ENCODE measurements around the gene ANTKMT.

The ANTKMT gene

GRCh38 chr16:694863-695354 lies 26.0 kb upstream of the ANTKMT start:
- Histone ChIP-seq H3K9ac (ENCODE audit: low read depth, low read length, poor library complexity, severe bottlenecking) (no peak overlapping the region), H3K4me2 (ENCODE audit: low read depth, low read length, poor library complexity, severe bottlenecking) (no peak overlapping the region)
- TF ChIP-seq EZH2phosphoT487 (IDR thresholded peaks at IDR 0.05; ENCODE audit: borderline replicate concordance) = no peak
- TF ChIP-seq, protein P1, sequence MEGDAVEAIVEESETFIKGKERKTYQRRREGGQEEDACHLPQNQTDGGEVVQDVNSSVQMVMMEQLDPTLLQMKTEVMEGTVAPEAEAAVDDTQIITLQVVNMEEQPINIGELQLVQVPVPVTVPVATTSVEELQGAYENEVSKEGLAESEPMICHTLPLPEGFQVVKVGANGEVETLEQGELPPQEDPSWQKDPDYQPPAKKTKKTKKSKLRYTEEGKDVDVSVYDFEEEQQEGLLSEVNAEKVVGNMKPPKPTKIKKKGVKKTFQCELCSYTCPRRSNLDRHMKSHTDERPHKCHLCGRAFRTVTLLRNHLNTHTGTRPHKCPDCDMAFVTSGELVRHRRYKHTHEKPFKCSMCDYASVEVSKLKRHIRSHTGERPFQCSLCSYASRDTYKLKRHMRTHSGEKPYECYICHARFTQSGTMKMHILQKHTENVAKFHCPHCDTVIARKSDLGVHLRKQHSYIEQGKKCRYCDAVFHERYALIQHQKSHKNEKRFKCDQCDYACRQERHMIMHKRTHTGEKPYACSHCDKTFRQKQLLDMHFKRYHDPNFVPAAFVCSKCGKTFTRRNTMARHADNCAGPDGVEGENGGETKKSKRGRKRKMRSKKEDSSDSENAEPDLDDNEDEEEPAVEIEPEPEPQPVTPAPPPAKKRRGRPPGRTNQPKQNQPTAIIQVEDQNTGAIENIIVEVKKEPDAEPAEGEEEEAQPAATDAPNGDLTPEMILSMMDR (conservative IDR thresholded peaks at IDR 0.05; ENCODE audit: low read length) = no peak

DNA sequence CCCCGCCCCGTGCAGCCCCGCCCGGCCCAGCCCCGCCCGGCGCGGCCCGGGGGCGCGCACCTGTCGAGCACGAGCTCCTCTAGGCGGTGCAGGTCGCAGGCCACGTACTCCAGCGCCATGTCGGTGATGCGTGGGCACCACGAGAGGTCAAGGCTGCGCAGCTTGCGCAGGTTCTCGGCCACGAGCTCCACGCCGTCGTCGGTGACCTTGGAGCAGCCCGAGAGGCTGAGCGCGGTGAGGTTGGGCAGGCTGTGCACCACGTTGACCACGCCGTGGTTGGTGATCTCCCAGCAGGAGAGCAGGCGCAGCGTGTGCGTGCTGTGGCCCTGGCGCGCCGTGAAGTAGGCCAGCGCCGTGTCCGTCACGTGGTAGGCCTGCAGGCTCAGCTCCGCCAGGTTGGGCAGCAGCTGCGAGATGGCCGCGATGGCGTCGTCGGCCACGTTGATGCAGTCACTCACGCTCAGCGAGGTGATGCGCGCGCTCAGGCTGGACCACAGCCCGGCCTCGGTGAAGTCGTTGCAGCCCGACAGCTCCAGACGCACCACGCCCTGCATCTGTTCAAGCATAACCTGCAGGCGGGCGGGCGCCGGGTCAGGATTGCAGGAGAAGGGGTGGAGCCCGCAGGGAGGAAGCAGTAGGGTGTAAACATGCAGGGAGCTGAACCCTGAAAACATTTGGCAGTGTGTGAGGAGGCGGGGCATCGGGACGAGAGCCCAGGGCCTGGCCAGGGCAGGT lies 25.4 kb upstream of the ANTKMT start:
- H3K4me1 ChIP-seq (ENCODE audit: insufficient read depth, low read length, poor library complexity, severe bottlenecking) = no peaks in the 10 kb centered on the region
- TF ChIP-seq, protein P1 (conservative IDR thresholded peaks at IDR 0.05; ENCODE audit: low read length) = no peak
- no peak for TF ChIP-seq EZH2phosphoT487 (IDR thresholded peaks at IDR 0.05; ENCODE audit: borderline replicate concordance)
- no peak overlapping the region for H3K4me3 ChIP-seq (ENCODE audit: low read length, poor library complexity, severe bottlenecking)
- H4K20me1 ChIP-seq (ENCODE audit: insufficient read depth, low read length, poor library complexity, severe bottlenecking) = no peaks in the 10 kb centered on the region
- no peaks in the 10 kb centered on the region for H3K79me2 ChIP-seq (ENCODE audit: insufficient read depth, low read length)
- H3K27me3 ChIP-seq (ENCODE audit: insufficient read depth, low read length, poor library complexity, severe bottlenecking) = no peaks in the 10 kb centered on the region
- no peak overlapping the region for H2AFZ ChIP-seq (ENCODE audit: low read length)
- no peaks in the 10 kb centered on the region for H3K9me2 ChIP-seq (replicated peaks; ENCODE audit: low read depth, low read length)
- H3K9ac ChIP-seq (ENCODE audit: low read depth, low read length, poor library complexity, severe bottlenecking) = no peak overlapping the region
- H3K36me3 ChIP-seq (ENCODE audit: insufficient read depth, low read length) = no peaks in the 10 kb centered on the region
- H3K4me2 ChIP-seq (ENCODE audit: low read depth, low read length, poor library complexity, severe bottlenecking) = no peak overlapping the region
- no peaks in the 10 kb centered on the region for H3K9me3 ChIP-seq (ENCODE audit: insufficient read depth, low read depth, low read length)
- no peaks in the 10 kb centered on the region for H3F3A ChIP-seq (ENCODE audit: low read depth)

More at GRCh38 chr16:694863-695354, 26.0 kb upstream of the ANTKMT start:
- H3K4me1 ChIP-seq (ENCODE audit: insufficient read depth, low read length, poor library complexity, severe bottlenecking) = no peaks in the 10 kb centered on the region
- no peaks in the 10 kb centered on the region for H4K20me1 ChIP-seq (ENCODE audit: insufficient read depth, low read length, poor library complexity, severe bottlenecking)
- no peak overlapping the region for H2AFZ ChIP-seq (ENCODE audit: low read length)
- no peak overlapping the region for H3K4me3 ChIP-seq (ENCODE audit: low read length, poor library complexity, severe bottlenecking)
- no peaks in the 10 kb centered on the region for H3K9me3 ChIP-seq (ENCODE audit: insufficient read depth, low read depth, low read length)
- no peaks in the 10 kb centered on the region for H3K9me2 ChIP-seq (replicated peaks; ENCODE audit: low read depth, low read length)
- H3K27me3 ChIP-seq (ENCODE audit: insufficient read depth, low read length, poor library complexity, severe bottlenecking) = no peaks in the 10 kb centered on the region
- no peaks in the 10 kb centered on the region for H3K79me2 ChIP-seq (ENCODE audit: insufficient read depth, low read length)
- no peaks in the 10 kb centered on the region for H3K36me3 ChIP-seq (ENCODE audit: insufficient read depth, low read length)
- no peaks in the 10 kb centered on the region for H3F3A ChIP-seq (ENCODE audit: low read depth)

- Histone ChIP-seq H3K4me1 (ENCODE audit: insufficient read depth, low read length, poor library complexity, severe bottlenecking) (no peaks in the 10 kb centered on the region), H4K20me1 (ENCODE audit: insufficient read depth, low read length, poor library complexity, severe bottlenecking) (no peaks in the 10 kb centered on the region), H3K9me2 (replicated peaks; ENCODE audit: low read depth, low read length) (no peaks in the 10 kb centered on the region), H3F3A (ENCODE audit: low read depth) (no peaks in the 10 kb centered on the region), H2AFZ (ENCODE audit: low read length) (no peak overlapping the region), H3K9ac (ENCODE audit: low read depth, low read length, poor library complexity, severe bottlenecking) (no peak overlapping the region), H3K27me3 (ENCODE audit: insufficient read depth, low read length, poor library complexity, severe bottlenecking) (no peaks in the 10 kb centered on the region), H3K36me3 (ENCODE audit: insufficient read depth, low read length) (no peaks in the 10 kb centered on the region), H3K4me3 (ENCODE audit: low read length, poor library complexity, severe bottlenecking) (no peak overlapping the region), H3K4me2 (ENCODE audit: low read depth, low read length, poor library complexity, severe bottlenecking) (no peak overlapping the region), H3K79me2 (ENCODE audit: insufficient read depth, low read length) (no peaks in the 10 kb centered on the region), H3K9me3 (ENCODE audit: insufficient read depth, low read depth, low read length) (no peaks in the 10 kb centered on the region)
- TF ChIP-seq EZH2phosphoT487 (IDR thresholded peaks at IDR 0.05; ENCODE audit: borderline replicate concordance) = no peak
- TF ChIP-seq, protein P1 (conservative IDR thresholded peaks at IDR 0.05; ENCODE audit: low read length) = no peak
Observed at GRCh38 chr16:698911-699671, 21.9 kb upstream of the ANTKMT start.
